SHP77 treated with DMSO at 0.1 percent for 48 hours (cell line): ENCODE results near the gene XKR7.
"Not testable (repeated sequence)": the region's sequence is repeated elsewhere in the genome, so short reads cannot be mapped to it uniquely, and the experiment has no call there.

Source experiments
- DNase-seq: peaks from one replicate; lab custom pipeline; 2025; lab: John Stamatoyannopoulos, UW

XKR7 gene

DNA sequence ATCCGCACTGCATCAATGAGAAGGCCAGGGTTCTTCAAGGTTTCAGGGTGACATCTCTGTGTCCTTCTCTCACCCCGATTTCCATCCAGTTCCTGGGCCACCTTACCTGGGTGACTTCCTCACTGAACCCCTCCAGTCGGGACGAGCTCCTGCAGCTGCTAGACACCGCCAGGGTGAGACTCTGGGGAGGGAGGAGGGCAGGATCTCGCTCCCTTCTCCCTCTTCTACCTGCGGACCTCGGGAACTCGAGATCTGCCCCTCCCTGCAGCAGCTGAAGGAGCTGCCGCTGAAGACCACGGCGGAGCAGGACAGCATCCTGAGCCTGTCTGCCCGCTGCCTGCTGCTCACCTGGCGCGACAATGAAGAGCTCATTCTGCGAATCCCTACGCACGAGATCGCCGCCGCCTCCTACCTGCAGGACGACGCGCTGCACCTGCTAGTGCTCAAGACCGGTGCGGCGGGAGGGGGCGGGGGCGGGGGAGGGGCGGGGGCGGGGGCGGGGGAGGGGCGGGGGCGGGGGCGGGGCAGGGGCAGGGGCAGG lies 49.8 kb downstream of the XKR7 start:
- peak; percentile 60 for DNase-seq

DNA sequence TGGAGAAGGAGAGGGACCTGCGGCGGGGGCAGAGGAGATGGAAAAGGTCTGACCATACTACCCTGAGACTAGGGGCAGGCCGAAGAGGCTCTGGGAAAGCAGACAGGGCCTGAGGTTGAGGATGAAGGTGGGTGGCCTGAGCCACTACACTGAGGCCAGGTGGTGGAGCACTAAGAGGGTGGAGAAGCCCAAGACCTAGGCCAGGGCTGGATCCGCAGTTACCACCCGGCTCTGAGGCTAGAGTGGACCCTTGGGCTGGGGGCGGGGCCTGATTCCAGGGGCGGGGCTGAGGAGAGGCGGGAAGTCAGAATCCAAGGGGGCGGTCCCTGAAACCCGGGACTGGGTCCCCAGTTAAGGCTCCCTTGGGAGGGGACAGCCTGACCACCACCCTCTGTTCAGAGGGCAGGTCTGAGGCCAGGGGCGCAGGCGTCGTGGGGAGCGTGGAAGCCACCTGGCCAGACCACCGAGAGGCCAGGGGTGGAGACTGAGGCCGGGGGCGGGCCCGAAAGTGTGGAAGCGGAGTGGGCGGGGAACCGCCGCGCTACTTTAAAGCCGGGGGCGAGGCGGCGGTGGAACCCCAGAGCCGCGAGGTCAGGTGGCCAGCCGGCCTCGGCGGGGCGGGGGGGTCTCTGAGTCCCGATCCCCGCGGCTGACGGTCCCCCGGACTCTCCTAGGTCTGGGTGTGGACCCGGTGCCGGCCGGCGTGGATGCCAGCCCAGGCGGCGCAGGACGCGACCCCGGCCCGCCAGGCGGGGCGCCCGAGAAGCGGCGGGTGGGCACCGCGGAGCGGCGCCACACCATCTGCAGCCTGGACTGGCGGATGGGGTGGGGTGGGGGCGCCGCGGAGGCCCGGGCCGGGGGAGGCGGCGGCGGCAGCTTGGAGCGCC lies 50.6 kb downstream of the XKR7 start:
- peak; percentile 60 for DNase-seq

DNA sequence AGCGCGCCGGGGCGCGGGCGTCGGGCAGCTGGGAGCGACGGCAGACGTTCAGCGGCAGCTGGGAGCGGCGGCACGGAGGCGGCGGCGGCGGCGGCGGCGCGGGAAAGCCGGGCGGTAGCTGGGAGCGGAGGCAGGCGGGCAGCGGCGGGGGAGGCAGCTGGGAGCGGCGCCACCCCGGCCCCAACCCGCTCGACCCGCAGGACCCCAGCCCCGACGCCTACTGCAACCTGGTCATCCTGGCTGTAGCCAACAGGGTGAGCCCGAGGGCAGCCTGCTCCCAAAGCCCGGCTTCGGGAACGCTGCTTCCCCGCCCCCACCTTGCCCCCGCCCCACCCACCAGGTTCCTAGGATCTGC lies 51.2 kb downstream of the XKR7 start:
- no peak for DNase-seq

DNA sequence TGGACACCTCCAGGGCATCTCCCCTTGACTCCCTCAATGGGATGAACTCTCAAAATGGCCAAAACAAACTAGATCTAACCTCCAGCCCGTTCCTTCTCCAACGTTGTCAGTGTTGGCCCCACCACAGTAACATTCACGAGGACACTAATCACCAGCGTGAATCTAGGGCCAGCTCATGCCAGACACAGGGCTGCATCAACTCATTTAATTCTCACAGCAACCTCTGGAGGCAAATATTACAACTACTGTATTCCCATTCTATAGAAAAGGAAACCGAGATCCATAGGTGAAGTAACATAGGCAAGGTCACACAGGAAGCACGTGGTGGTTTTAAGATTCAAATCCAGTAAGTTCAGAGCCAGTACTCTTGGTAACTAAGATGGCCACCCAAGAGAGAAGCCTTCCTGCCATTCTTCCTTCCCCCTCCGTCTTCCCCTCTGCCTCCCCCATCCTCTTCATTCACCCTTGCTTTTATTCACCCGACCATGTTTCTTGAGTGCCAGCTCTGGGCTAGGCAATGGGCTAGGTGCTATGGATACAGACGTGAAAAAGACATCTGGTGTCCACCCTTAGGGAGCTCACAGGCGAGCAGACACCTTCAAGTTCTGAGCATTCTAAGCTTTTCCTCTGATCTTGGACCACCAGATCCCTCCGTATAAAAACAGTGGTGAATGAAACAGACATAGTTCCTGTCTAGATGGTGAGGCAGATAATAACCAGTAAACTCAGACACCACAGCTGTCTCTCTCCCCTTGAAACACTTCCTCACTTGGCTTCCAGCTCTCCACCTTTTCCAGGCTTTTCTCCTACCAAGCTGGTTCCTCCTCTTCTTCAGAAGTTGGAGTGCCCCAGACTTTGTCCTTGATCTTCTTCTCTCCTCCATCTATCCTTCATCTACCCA lies 51.9 kb downstream of the XKR7 start:
- no peak for DNase-seq

DNA sequence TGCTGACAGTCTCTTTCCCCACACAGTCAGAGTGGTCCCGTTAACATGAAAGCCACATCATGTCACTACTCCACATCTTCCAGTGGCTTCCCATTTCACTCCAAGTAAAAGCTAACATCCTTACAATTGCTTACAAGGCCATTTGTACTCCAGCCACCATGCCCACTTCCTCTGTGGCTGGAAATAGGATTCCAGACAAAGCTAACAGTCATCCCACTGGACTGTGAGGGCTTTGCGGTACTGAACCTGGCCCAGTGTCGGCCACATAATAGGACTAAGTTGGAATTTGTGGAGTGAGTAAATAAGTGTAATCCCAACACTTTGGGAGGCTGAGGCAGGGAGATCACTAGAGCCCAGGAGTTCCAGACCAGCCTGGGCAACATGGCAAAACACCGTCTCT lies 53.1 kb downstream of the XKR7 start:
- DNase-seq = no peak

DNA sequence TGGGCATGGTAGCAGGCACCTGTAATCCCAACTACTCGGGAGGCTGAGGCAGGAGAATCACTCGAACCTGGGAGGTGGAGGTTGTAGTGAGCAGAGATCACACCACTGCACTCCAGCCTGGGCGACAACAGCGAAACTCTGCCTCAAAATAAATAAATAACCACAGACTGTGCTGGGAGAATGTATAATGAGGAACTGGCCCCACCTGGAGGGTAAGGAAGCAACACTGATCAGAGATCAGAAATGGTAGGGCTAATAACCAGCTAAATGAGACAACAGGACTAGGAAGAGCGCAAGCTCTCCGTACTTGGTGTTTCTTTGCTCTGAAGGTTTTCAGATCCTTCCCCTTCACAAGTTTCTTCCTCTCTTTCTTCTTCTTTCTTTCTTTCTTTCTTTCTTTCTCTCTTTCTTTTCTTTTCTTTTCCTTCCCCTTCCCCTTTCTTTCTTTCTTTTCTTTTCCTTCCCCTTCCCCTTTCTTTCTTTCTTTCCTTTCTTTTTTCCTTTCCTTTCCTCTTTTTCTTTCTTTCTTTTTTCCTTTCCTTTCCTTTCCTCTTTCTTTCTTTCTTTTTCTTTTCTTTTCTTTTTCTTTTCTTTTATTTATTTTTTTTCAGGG lies 56.8 kb downstream of the XKR7 start:
- no peak for DNase-seq

DNA sequence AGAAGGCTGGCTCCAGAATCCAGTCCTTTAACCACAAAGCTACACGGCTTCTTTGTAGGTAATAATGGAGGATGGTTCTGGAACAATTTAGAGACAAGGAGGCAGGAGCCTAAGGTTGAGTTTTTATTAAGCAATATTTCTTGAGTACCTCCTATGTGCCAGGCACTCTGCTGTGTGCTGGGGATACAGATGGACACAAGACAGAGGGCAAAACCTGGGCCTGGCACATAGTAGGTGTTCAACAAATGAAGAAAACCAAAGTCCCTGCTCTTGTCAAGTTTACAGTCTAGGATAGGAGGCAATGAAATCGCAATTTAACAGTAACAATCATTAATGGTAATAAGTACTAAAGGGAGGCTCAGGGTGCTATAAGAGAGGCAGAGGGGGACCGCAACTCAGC lies 59.7 kb downstream of the XKR7 start:
- no peak for DNase-seq

DNA sequence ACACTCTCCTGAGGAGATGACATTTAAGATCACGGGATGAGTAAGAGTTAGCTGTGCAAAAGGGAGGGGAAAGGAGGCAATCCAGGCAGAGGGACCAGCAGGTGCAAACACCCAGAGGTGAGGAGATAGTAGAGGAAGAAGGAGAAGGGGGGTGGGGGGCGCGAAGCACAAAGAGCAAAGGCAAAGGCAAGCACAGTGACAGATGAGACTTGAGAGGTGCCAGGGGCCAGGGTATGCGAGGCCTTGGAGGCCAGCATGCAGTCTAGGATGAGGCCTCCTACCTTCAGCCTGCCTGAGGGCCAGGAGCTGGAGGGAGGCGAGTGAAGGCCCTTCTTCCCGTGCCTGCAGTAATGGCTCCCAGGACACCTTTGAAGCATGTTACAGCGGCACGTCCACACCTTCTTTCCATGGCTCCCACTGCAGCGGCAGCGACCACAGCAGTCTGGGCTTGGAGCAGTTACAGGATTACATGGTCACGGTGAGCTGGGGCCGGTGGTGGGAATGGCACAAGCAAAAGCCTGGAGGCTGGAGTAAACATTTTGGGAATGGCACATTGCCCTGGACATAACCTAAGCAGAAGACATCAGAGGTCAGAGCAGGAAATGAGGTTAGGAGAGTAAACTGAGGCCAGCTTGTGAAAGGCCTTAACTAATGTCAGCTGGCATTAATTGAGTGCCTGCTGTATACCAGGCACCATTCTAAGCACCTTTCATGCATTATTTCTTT lies 60.9 kb downstream of the XKR7 start:
- no peak for DNase-seq

DNA sequence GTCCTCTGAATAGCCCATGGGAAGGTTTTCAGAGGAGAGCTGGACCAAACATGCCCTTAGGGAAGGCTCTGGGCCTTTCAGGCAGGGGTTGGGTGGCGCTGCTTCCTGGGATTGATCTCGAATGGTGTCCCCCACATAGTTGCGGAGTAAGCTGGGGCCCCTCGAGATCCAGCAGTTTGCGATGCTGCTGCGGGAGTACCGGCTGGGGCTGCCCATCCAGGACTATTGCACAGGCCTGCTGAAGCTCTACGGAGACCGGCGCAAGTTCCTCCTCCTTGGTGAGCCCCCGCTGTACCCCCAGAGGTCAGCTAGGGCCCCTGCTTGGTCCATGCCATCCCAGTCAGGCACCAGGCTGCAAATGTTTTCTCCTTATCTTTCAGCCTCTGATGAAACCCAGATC lies 61.6 kb downstream of the XKR7 start:
- no peak for DNase-seq

DNA sequence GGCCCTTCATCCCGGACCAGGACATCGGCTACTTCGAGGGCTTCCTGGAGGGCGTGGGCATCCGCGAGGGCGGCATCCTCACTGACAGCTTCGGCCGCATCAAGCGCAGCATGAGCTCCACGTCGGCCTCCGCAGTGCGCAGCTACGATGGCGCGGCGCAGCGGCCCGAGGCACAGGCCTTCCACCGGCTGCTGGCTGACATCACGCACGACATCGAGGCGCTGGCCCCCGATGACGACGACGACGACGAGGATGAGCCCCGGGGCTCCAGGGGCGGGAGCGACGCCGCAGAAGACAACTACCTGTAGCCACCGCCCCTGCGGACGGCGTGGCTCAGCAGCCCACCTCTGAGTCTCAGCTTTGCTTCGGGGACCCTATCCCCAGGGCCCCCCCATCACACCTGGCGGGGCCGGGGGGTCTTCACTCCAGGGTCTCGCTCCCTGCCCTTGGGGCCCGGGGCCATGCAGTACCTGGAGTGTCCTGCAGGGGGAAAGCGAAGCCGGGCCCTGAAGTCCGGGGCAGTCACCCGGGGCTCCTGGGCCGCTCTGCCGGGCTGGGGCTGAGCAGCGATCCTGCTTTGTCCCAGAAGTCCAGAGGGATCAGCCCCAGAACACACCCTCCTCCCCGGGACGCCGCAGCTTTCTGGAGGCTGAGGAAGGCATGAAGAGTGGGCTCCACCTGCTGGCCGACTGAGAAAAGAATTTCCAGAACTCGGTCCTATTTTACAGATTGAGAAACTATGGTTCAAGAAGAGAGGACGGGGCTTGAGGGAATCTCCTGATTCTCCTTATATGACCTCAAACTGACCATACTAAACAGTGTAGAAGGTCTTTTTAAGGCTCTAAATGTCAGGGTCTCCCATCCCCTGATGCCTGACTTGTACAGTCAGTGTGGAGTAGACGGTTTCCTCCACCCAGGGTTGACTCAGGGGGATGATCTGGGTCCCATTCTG lies 63.3 kb downstream of the XKR7 start:
- DNase-seq = peak; percentile 43

DNA sequence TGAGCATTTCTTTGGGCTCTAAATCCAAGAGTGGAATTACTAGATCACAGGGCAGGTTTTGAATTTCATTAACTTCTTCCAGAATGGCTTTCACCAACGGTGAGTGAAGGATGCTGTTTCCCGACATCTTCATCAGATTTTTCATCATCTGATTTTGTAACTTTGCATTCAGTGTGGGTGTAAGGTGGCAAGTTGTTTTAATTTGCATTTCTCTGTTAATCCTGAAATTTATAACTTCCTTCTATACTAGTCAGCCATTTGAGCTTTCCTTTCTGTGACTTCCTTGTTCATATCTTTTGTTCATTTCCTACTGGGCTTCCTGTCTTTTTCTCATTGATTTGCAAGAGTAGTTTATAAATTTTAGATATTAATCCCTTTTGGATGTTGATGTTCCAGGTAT lies 65.4 kb downstream of the XKR7 start:
- DNase-seq = no peak

DNA sequence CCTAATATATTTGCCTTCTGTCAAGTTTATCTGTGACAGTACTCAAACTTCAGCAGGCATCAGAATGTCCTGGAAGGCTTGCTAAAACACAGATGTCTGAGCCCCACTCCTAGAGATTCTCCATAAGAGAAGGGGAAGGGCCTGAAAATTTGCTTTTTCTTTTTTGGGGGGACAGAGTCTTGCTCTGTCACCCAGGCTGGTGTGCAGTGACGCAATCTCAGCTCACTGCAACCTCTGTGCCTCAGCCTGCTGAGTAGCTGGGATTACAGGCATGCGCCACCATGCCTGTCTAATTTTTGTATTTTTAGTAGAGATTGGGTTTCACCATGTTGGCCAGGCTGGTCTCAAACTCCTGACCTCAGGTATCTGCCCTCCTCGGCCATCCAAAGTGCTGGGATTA lies 65.8 kb downstream of the XKR7 start:
- not testable (repeated sequence) for DNase-seq

DNA sequence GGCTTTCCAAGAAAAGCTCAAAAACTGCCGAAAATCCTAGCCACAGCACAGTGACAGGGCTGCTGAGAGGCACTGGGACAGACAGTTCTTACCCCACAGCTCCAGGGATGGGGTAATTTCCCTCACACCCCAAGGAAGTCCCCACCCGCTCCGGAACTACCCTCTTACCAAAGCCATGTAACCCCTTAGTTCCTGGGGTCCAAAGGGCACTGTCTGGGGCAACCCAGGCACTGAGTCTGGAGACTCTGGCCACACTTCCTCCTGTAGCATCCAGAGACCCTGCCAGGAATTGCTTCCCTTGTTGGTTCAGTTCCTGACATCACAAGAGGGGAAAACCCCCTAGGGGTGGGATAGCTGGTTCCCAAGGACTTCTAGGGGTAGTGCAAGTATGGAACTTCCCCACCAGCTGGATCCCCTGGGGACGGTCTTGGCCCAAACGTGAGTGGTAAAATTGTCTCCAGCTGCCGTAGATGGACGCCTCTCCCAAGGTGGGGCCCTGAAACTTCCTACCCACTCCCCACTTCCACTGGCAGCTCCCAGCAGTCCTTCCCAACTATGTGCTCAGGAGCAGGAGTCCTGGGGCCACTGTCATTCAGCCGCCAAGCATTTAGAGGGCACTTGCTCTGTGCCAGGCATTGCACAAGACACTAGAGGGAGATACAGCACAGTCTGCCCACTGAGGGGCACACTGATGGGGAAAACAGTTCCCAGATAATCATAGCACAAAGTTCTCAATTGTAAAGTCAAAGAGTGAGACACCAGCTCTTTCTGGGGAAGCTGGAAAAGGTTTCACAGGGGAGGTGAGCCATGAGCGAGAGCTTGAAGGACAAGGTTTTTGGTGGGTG lies 66.9 kb downstream of the XKR7 start:
- DNase-seq = no peak

DNA sequence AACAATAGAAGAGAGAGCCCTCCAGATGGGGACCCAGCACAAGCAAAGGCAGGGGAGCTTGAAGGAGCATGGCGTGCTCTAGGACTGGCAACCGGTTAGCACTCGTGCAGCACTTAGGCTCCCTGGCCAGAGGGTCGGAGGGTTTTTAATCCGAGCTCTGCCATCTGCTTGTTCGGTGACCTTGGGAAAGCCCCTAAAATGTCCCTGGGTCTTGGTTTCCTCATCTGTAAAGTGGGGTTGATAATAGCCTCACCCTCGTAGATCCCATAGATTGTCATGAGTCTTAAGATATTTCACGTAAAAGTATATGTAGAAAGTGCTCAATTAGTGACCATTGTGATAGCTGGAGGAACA lies 67.5 kb downstream of the XKR7 start:
- DNase-seq = no peak

DNA sequence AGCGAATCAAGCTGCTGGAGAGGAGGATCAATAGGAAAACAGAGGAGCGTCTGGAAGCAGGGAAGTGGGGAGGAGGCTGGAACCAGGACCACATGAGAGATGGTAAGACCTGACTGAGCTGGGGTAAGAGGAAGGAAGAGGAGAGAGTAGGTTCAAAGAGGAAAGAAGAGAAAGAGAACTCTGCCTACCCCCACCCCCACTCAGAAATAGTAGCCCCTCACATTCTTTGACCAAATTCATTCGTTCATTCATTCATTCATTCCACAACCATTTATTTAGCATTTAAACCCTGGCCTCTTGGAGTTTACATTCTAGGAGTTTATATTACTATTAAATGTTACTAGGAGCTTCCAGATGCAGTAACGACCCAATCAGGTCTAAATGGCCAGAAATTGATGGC lies 68.3 kb downstream of the XKR7 start:
- no peak for DNase-seq

DNA sequence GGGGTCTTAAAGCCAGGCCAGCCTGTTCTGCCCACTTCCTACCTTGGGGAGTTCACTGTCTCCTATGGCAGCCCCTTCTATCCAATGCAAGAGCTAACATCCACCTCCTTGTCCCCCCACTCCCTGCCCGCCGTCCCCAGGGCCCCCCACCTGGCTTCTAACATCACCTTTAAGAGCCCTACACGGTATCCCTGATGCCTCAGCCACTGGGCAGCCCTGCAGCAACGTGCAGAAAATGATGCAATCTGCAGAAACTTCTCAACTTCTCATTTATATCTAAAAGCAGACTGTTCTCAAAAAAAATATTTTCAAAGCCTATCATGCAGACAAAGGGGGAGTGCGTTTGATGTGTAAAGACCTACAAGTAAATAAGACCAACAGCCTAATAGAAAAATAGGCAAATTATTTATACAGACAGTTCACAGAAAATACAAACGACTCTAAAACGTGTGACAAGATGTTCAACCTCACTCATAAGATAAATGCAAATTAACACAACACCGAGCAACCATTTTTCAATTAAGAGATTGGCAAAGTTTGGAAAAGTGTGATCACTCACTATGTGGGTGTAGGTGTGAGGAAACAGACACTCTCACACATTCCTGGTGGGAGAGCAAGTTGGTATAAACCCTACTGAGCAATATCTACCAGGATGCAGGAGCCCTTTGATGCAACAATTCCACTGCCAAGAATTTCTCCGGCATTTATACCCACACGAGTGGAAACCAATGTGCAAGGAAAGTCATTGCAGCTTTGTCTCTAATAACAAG lies 69.0 kb downstream of the XKR7 start:
- no peak for DNase-seq

DNA sequence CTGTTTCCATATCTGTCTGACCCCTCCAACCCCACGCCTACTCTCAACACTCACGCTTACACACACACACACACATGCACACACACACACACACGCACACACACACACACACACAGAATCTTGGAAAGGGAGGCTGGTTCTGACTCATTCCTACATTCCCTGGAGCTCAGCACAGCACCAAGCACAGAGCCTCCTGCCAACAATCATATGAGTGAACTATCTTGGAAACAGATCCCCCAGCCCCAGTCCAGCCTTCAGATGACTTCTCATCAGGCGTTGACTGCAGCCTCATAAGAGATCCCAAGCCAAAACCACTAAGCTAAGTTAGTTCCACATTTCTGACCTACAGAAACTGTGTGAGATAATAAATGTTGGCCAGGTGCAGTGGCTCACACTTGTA lies 70.0 kb downstream of the XKR7 start:
- DNase-seq = no peak

DNA sequence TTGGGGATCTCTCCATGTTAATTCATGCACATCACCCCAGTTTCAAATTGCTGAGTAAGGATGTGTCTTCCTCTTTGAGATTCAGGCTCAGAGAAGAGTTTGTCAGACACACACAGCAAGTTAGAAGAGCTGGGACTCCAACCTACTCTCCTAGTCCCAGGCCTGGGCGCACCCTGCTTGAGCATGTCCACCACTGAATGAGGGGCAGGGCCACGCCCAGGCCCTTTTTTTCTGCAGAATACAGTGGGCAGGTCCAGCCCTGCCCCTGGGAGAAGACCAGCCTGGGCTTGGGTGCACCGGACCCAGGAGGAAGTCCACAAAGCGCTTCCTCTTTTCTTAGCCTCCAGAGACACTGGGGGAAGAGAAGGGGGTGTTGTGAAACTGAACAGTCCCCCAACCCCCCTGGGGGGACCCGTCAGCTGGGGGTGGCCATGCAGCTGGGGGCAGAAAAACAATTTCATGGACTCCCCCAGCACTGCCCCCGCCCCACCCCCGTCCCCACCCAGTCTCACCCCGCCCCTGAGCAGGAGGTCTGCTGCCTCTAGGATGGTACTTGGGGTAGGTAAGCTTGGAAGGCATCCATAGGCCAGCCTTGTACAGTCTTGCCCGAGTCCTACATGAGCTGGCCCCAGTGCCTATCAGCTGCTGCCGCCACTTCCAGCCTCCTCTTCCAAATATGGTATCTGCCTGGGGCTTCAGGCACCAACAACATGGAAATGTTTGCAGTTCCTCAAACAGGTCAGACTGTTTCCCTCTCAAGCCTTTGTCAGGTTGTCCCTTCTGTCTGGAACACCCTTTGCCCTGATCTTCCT lies 72.4 kb downstream of the XKR7 start:
- no peak for DNase-seq
